Endothelial cell of umbilical vein (primary cell): Measurements from ENCODE around the gene ELAC2. TPM values are rescaled to one million over a fixed set of nuclear protein-coding genes. Genes with fewer than 3 reads are reported as not detected.
A peak's percentile ranks its signal among the peaks of the same experiment; 100 is the strongest.

ENCODE experiments used
- Bru-seq: library from RNA; stranded (reverse); fragments of 400-500 nt; gene quantifications from one replicate; lab custom pipeline; 2021; lab: Mats Ljungman, UMichigan
- BruChase-seq, 2 experiments: library from RNA; stranded (reverse); fragments of 400-500 nt; gene quantifications; one replicate each; lab custom pipeline; 2021; lab: Mats Ljungman, UMichigan
- BruUV-seq: library from RNA; stranded (reverse); fragments of 400-500 nt; replicated peaks from 2 replicates; lab custom pipeline; 2021; lab: Mats Ljungman, UMichigan
- CTCF ChIA-PET: fragments of 300-600, 350-600 bp; sonication (Branson Sonifier 250); formaldehyde crosslinking; loops from one replicate; lab custom pipeline; 2021; ENCODE audit warnings: antibody characterized with exemption, inconsistent platforms; lab: Charles Lee
- POLR2A ChIA-PET: fragments of 300-600, 350-600 bp; sonication (Branson Sonifier 250); formaldehyde crosslinking; loops from one replicate; lab custom pipeline; 2021; ENCODE audit warnings: antibody characterized with exemption, inconsistent platforms; lab: Charles Lee
- DNase-seq: peaks from one replicate; pipeline ENCODE4 v3.0.0-alpha.2; 2011; ENCODE audit warnings: low read depth, low spot score
- FAIRE-seq: peaks from 2 replicates; lab custom pipeline; 2011; peaks lifted over from hg19 to GRCh38; lab: Jason Lieb, UNC
- H2AFZ ChIP-seq: 2 replicates; pipeline ENCODE4 v1.6.0; 2012; ENCODE audit warnings: low read depth, low read length, control low read depth, inconsistent platforms
- H3K27ac ChIP-seq: 2 replicates; pipeline ENCODE4 v1.5.1; 2011; ENCODE audit warnings: low read depth, mild to moderate bottlenecking, control low read depth, low read length, moderate library complexity; ENCODE audit not compliant: insufficient read depth
- H3K27me3 ChIP-seq, 2 experiments: 2 replicates each; pipeline versions ENCODE4 v1.6.0 to v1.6.1; 2011; ENCODE audit warnings: low read length in 2 of 2, mixed read lengths in 1 of 2; ENCODE audit not compliant: control insufficient read depth in 2 of 2, insufficient read depth in 2 of 2
- H3K36me3 ChIP-seq, 2 experiments: 2 replicates in 1 of 2; 3 replicates in 1 of 2; pipeline ENCODE4 v1.5.1; 2011; ENCODE audit warnings: low read length in 2 of 2, mild to moderate bottlenecking in 1 of 2, moderate library complexity in 1 of 2; ENCODE audit not compliant: control insufficient read depth in 2 of 2, insufficient read depth in 2 of 2; ENCODE audit errors: extremely low read depth in 1 of 2
- H3K4me1 ChIP-seq: 3 replicates; pipeline ENCODE4 v1.5.1; 2011; ENCODE audit warnings: mild to moderate bottlenecking, low read length; ENCODE audit not compliant: control insufficient read depth, insufficient read depth; ENCODE audit errors: extremely low read depth
- H3K4me2 ChIP-seq: 2 replicates; pipeline ENCODE4 v1.6.1; 2011; ENCODE audit warnings: low read length, control low read depth, mixed read lengths; ENCODE audit not compliant: insufficient read depth
- H3K4me3 ChIP-seq, 3 experiments: fragments of 200-600 bp in 1 of 3; sonication (generic), shearing (Covaris generic) in 1 of 3; replicated peaks in 1 of 3; 2 replicates each; pipeline ENCODE4 v1.5.1; 2011 to 2016; ENCODE audit warnings: control low read depth in 3 of 3, low read length in 3 of 3, mild to moderate bottlenecking in 2 of 3, inconsistent platforms in 1 of 3, low read depth in 1 of 3, moderate library complexity in 1 of 3; ENCODE audit not compliant: insufficient read depth in 1 of 3
- H3K79me2 ChIP-seq: 2 replicates; pipeline ENCODE4 v1.6.0; 2012; ENCODE audit warnings: low read length, inconsistent platforms; ENCODE audit not compliant: control insufficient read depth, insufficient read depth
- H3K9ac ChIP-seq: replicated peaks from 2 replicates; pipeline ENCODE3; 2011; ENCODE audit warnings: low read length, control low read depth; ENCODE audit not compliant: insufficient read depth; ENCODE audit errors: extremely low read depth
- H3K9me1 ChIP-seq: replicated peaks from 3 replicates; pipeline ENCODE4 v1.6.0; 2011; ENCODE audit warnings: mild to moderate bottlenecking, low read length; ENCODE audit not compliant: control insufficient read depth, insufficient read depth; ENCODE audit errors: extremely low read depth
- H3K9me3 ChIP-seq: replicated peaks from 2 replicates; pipeline ENCODE4 v1.5.1; 2012; ENCODE audit warnings: low read length, inconsistent platforms; ENCODE audit not compliant: control insufficient read depth, insufficient read depth
- H4K20me1 ChIP-seq: replicated peaks from 2 replicates; pipeline ENCODE3; 2011; ENCODE audit warnings: mild to moderate bottlenecking, low read length; ENCODE audit not compliant: control insufficient read depth, insufficient read depth; ENCODE audit errors: extremely low read depth
- EZH2 ChIP-seq: IDR thresholded peaks from 2 replicates; pipeline ENCODE4 v1.6.1; 2012; ENCODE audit warnings: borderline replicate concordance, low read depth, mild to moderate bottlenecking, moderate library complexity, low read length, inconsistent platforms; ENCODE audit not compliant: severe bottlenecking
- FOS ChIP-seq: IDR thresholded peaks from 2 replicates; pipeline ENCODE4 v1.6.1; 2011; ENCODE audit warnings: mild to moderate bottlenecking, low read length, moderate library complexity, borderline replicate concordance; ENCODE audit not compliant: insufficient read depth
- GATA2 ChIP-seq: IDR thresholded peaks from 2 replicates; pipeline ENCODE4 v1.7.0; 2011; ENCODE audit warnings: low read depth, mild to moderate bottlenecking, moderate library complexity, mixed read lengths, low read length; ENCODE audit not compliant: insufficient read length, insufficient read depth
- JUN ChIP-seq: IDR thresholded peaks from 2 replicates; pipeline ENCODE4 v1.6.1; 2011; ENCODE audit warnings: borderline replicate concordance, low read depth; ENCODE audit not compliant: insufficient read length, insufficient read depth
- POLR2A ChIP-seq: IDR thresholded peaks from 2 replicates; pipeline ENCODE4 v1.6.1; 2012; ENCODE audit warnings: low read depth, mild to moderate bottlenecking, control low read depth, low read length
- POLR2AphosphoS5 ChIP-seq: IDR thresholded peaks from 2 replicates; pipeline ENCODE4 v1.6.1; 2012; ENCODE audit warnings: low read depth, mild to moderate bottlenecking, control low read depth, low read length, moderate library complexity; ENCODE audit not compliant: insufficient read depth
- dilution Hi-C: fragments of 300-500 bp; cut with MboI; formaldehyde crosslinking; loops from one replicate; pipeline ENCODE4 v1.15.0; 2019; ENCODE audit warnings: low sequenced_read_pairs; ENCODE audit not compliant: extremely low pct_ligation_motif_present
- intact Hi-C: fragments of 100-400 bp; cut with micrococcal nuclease; formaldehyde crosslinking; loops from one replicate; pipeline ENCODE4 v1.10.0; 2022
- long read RNA-seq: library from polyadenylated mRNA; stranded (forward); transcript quantifications from one replicate; pipeline ENCODE4 v2.0.0, GENCODE V29; 2021
- polyA minus RNA-seq, 3 experiments: library from RNA; depleted of rRNA, polyadenylated mRNA; stranded (reverse); fragments of >200 nt; gene quantifications; 1 replicate in 1 of 3; 2 replicates in 2 of 3; pipeline ENCODE4 v1.2.3, GENCODE V29; 2011
- polyA plus RNA-seq, 4 experiments: library from polyadenylated mRNA; depleted of rRNA in 3 of 4; stranded (reverse) in 3 of 4; unstranded in 1 of 4; fragments of >200 nt; gene quantifications; 2 replicates each; pipeline versions ENCODE4 v1.2.1 to v1.2.3, GENCODE V29; 2011 to 2012; ENCODE audit warnings: missing spikeins in 1 of 4
- total RNA-seq: library from RNA; stranded (reverse); gene quantifications from 2 replicates; pipeline ENCODE4 v1.2.3, GENCODE V29; 2021
- TF ChIP-seq, protein P1 (sequence below), 2 donors: IDR thresholded peaks; 1 replicate in 1 of 2; 2 replicates in 1 of 2; pipeline ENCODE4 v1.5.1; 2011; ENCODE audit warnings: low read length in 2 of 2, mild to moderate bottlenecking in 2 of 2, moderate library complexity in 2 of 2, control low read depth in 1 of 2, inconsistent platforms in 1 of 2, low read depth in 1 of 2; ENCODE audit not compliant: insufficient read depth in 1 of 2; ENCODE audit errors: extremely low read depth in 1 of 2
- TF ChIP-seq, protein P2 (sequence below): IDR thresholded peaks from 2 replicates; pipeline ENCODE4 v1.6.1; 2011; ENCODE audit not compliant: insufficient read depth, insufficient read length

Gene ELAC2, protein sequence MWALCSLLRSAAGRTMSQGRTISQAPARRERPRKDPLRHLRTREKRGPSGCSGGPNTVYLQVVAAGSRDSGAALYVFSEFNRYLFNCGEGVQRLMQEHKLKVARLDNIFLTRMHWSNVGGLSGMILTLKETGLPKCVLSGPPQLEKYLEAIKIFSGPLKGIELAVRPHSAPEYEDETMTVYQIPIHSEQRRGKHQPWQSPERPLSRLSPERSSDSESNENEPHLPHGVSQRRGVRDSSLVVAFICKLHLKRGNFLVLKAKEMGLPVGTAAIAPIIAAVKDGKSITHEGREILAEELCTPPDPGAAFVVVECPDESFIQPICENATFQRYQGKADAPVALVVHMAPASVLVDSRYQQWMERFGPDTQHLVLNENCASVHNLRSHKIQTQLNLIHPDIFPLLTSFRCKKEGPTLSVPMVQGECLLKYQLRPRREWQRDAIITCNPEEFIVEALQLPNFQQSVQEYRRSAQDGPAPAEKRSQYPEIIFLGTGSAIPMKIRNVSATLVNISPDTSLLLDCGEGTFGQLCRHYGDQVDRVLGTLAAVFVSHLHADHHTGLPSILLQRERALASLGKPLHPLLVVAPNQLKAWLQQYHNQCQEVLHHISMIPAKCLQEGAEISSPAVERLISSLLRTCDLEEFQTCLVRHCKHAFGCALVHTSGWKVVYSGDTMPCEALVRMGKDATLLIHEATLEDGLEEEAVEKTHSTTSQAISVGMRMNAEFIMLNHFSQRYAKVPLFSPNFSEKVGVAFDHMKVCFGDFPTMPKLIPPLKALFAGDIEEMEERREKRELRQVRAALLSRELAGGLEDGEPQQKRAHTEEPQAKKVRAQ
- 64.8 and 71.6 TPM in 2 replicates for total RNA-seq
- 75.9 and 98.2 TPM in 2 replicates for polyA plus RNA-seq
- polyA plus RNA-seq (2011; cell fraction: cytosol; rRNA removed): 60.2 and 75.3 TPM in 2 replicates
- polyA plus RNA-seq (2011; cell fraction: nucleus; rRNA removed): 162 and 187 TPM in 2 replicates
- polyA plus RNA-seq (2012): 66.2 and 67.5 TPM in 2 replicates
- polyA minus RNA-seq: 106 and 109 TPM in 2 replicates
- 44.9 TPM for polyA minus RNA-seq (2011; cell fraction: cytosol; rRNA and poly(A)+ RNA removed)
- 56.8 and 58.9 TPM in 2 replicates for polyA minus RNA-seq (2011; cell fraction: nucleus; rRNA and poly(A)+ RNA removed)
- percentile 80 among the genes with signal in this experiment for Bru-seq, nascent RNA
- percentile 79 among the genes with signal in this experiment for BruChase-seq, experiment 1, labeled RNA remaining after a 6-hour chase
- BruChase-seq, experiment 2, labeled RNA remaining after a 2-hour chase: percentile 82 among the genes with signal in this experiment
- long read RNA-seq, transcript ELAC2-201 (24 exons, 3,148 nt): major isoform, 190 of 273 reads
- long read RNA-seq, partial matches to known transcripts: 19 of 273 reads
- long read RNA-seq, other reads (novel, unspliced or antisense): 64 of 273 reads

DNA sequence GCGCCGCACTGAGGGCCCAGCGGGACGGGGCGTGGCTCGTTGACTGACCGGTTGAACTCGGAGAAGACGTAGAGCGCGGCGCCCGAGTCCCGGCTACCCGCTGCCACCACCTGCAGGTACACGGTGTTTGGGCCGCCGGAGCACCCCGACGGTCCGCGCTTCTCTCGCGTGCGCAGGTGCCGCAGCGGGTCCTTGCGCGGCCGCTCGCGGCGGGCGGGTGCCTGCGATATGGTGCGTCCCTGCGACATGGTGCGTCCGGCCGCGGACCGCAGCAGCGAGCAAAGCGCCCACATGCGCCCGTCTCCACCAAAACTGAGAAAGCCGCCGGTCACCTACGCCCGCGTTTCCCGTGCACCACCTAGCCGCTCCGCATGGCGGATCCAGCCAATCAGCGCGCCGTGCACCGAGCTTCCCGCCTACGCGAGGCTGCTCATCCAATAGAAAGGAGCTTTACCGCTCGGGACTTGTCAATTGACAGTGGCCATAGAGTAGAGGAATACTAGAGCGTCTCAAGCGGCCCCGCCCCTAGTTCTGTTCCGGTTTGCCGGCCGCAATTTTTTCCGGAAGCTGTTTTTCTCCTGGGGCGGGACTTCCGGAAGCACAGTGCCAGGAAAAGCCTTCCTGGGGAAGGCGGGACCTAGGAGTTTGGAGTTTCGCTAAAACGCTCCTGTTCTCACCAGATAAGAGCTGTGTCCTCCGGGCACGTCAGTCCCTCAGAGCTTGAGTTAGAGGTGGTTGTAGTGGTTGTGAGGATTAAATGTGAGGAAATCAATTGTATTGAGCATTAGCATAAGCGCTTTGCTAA, at the start of gene ELAC2:
TSS of gene ELAC2 (minus strand) at position 373 of the 805 bp plus-strand sequence. CDS start at position 293, 80 bp downstream.
- DNase-seq (peak; percentile 99), FAIRE-seq (peak; percentile 99)
- CTCF ChIA-PET: interaction anchor here (0.7 to 5.3 kb wide), 9 partner anchors 9 to 1909 kb away, joined by 3 to 93 read pairs (median 4); no protein-coding TSS in a partner anchor
- Histone ChIP-seq H2AFZ (peak within 1 kb of the TSS; percentile 88), H3K27ac (peak within 1 kb of the TSS; percentile 36), H3K27me3 (no peaks in the 10 kb centered on the region), H3K9ac (peak within 1 kb of the TSS; percentile 67), H3K4me2 (peak within 1 kb of the TSS; percentile 89), H3K36me3 (peaks cover 15 to 16% of the 10 kb centered on the region in 2 experiments), H3K4me1 (peaks cover 11% of the 10 kb centered on the region), H3K9me1 (no peaks in the 10 kb centered on the region), H3K9me3 (no peaks in the 10 kb centered on the region), H3K4me3 (peak within 1 kb of the TSS; percentile 22 to 88 (median 87)), H4K20me1 (no peaks in the 10 kb centered on the region), H3K79me2 (peaks cover 15% of the 10 kb centered on the region)
- TF ChIP-seq POLR2AphosphoS5: peak; percentile 53
- TF ChIP-seq, protein P1, sequence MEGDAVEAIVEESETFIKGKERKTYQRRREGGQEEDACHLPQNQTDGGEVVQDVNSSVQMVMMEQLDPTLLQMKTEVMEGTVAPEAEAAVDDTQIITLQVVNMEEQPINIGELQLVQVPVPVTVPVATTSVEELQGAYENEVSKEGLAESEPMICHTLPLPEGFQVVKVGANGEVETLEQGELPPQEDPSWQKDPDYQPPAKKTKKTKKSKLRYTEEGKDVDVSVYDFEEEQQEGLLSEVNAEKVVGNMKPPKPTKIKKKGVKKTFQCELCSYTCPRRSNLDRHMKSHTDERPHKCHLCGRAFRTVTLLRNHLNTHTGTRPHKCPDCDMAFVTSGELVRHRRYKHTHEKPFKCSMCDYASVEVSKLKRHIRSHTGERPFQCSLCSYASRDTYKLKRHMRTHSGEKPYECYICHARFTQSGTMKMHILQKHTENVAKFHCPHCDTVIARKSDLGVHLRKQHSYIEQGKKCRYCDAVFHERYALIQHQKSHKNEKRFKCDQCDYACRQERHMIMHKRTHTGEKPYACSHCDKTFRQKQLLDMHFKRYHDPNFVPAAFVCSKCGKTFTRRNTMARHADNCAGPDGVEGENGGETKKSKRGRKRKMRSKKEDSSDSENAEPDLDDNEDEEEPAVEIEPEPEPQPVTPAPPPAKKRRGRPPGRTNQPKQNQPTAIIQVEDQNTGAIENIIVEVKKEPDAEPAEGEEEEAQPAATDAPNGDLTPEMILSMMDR (IDR thresholded peaks at IDR 0.05; ENCODE audit: extremely low read depth in 1 of 2, insufficient read depth in 1 of 2, low read depth in 1 of 2, low read length in 2 of 2): no peak
- TF ChIP-seq POLR2A: peak; percentile 96
- no peak for TF ChIP-seq JUN
- TF ChIP-seq GATA2: peak; percentile 11
- TF ChIP-seq, protein P2, sequence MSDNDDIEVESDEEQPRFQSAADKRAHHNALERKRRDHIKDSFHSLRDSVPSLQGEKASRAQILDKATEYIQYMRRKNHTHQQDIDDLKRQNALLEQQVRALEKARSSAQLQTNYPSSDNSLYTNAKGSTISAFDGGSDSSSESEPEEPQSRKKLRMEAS: no peak
- TF ChIP-seq EZH2: no peak
- TF ChIP-seq FOS: no peak
- dilution Hi-C loops (no loop called here), intact Hi-C loops (loop anchor here (1.0 to 2.0 kb wide), 2 partner anchors 12 to 1021 kb away; partner anchors contain the start of gene ZNF18)
- POLR2A ChIA-PET: interaction anchor here (1.0 to 1.3 kb wide), 2 partner anchors 9 to 1021 kb away, joined by 3 to 4 read pairs; partner anchors contain the start of gene ZNF18
- no TSS peak for BruUV-seq
